K562 (cell line): ENCODE data around the gene SAE1. TPM values are rescaled to one million over a fixed set of nuclear protein-coding genes. Genes with fewer than 3 reads are reported as not detected.

Experiments
- EP400 ChIP-seq: fragments of 450-650 bp; IDR thresholded peaks from 2 replicates; pipeline ENCODE4 v1.6.1; 2017; ENCODE audit warnings: antibody characterized with exemption, mild to moderate bottlenecking, moderate library complexity
- ETS1 ChIP-seq: conservative IDR thresholded peaks from 2 replicates; pipeline ENCODE4 v1.6.1; 2011; ENCODE audit warnings: low read depth, mild to moderate bottlenecking, low read length; ENCODE audit not compliant: control insufficient read depth
- HDAC1 ChIP-seq, 2 experiments: fragments of 450-650 bp; IDR thresholded peaks; 2 replicates each; pipeline ENCODE4 v1.6.1; 2016 to 2017; ENCODE audit warnings: inconsistent platforms in 1 of 2, mild to moderate bottlenecking in 1 of 2, moderate library complexity in 1 of 2
- LARP7 ChIP-seq: fragments of 450-650 bp; IDR thresholded peaks from 2 replicates; pipeline ENCODE4 v1.6.1; 2016
- LCOR ChIP-seq: sonication (generic); formaldehyde crosslinking; IDR thresholded peaks from 2 replicates; pipeline ENCODE4 v1.8.0; 2022; ENCODE audit warnings: mild to moderate bottlenecking, missing genetic modification reagents
- MCM3 ChIP-seq: fragments of 450-650 bp; IDR thresholded peaks from 2 replicates; pipeline ENCODE4 v1.6.1; 2016
- RBFOX2 ChIP-seq: fragments of 200-400 bp; formaldehyde crosslinking; IDR thresholded peaks from 2 replicates; pipeline ENCODE4 v1.6.1; 2017; ENCODE audit warnings: low read depth, mild to moderate bottlenecking, low read length, moderate library complexity
- SMAD3 ChIP-seq: fragments of 450-650 bp; formaldehyde crosslinking; conservative IDR thresholded peaks from 2 replicates; pipeline ENCODE4 v1.4.0; 2020; ENCODE audit warnings: mild to moderate bottlenecking
- THRAP3 ChIP-seq: fragments of 450-650 bp; IDR thresholded peaks from 2 replicates; pipeline ENCODE4 v1.6.1; 2016; ENCODE audit warnings: mild to moderate bottlenecking, inconsistent platforms, borderline replicate concordance
- ZNF444 ChIP-seq: fragments of 250-450 bp; sonication (Bioruptor Pico); IDR thresholded peaks from 2 replicates; pipeline ENCODE4 v1.4.0; 2020; ENCODE audit warnings: mild to moderate bottlenecking, moderate library complexity
- ZNF449 ChIP-seq: fragments of 250-450 bp; sonication (Bioruptor Pico); IDR thresholded peaks from 2 replicates; pipeline ENCODE4 v1.8.0; 2022; ENCODE audit warnings: moderate library complexity, mild to moderate bottlenecking, inconsistent platforms
- ZNF589 ChIP-seq: fragments of 200-800 bp; sonication (Bioruptor generic); IDR thresholded peaks from 2 replicates; pipeline ENCODE4 v1.6.1; 2016; ENCODE audit warnings: low read depth, missing genetic modification characterization, missing compliant biosample characterization
- polyA plus RNA-seq, 8 experiments: library from polyadenylated mRNA; depleted of rRNA in 4 of 8; stranded (reverse) in 5 of 8; unstranded in 3 of 8; fragments of >200 nt; fragmentation: Nextera tagmentation in 2 of 8; fragmentation: Illumina TruSeq in 1 of 8; extraction: Ambion mirVana in 2 of 8; extraction: Trizol in 1 of 8; gene quantifications; 2 replicates each; pipeline versions ENCODE4 v1.2.1 to v1.2.3, GENCODE V29; 2011 to 2014; ENCODE audit warnings: inconsistent platforms in 1 of 8, missing spikeins in 1 of 8
- total RNA-seq, 7 experiments: library from RNA; depleted of rRNA in 6 of 7; stranded (reverse); fragments of >200 nt in 6 of 7; fragmentation: Illumina TruSeq in 2 of 7; extraction: Trizol in 2 of 7; gene quantifications; 2 replicates each; pipeline versions ENCODE4 v1.2.1 to v1.2.3, GENCODE V29; 2011 to 2021; ENCODE audit warnings: low replicate concordance in 1 of 7
- TF ChIP-seq, protein P1 (sequence below): fragments of 250-450 bp; sonication (Bioruptor Pico); IDR thresholded peaks from 2 replicates; pipeline ENCODE4 v1.5.0; 2021; ENCODE audit warnings: mild to moderate bottlenecking, moderate library complexity
- TF ChIP-seq, protein P2 (sequence below), 3 experiments: fragments of 200-800 bp in 1 of 3; sonication (Bioruptor generic) in 1 of 3; sonication (generic) in 1 of 3; formaldehyde crosslinking in 1 of 3; IDR thresholded peaks; 2 replicates each; pipeline versions ENCODE4 v1.6.1 to v1.8.0; 2016 to 2022; ENCODE audit warnings: mild to moderate bottlenecking in 2 of 3, missing compliant biosample characterization in 2 of 3, missing genetic modification characterization in 2 of 3, missing genetic modification reagents in 1 of 3
- TF ChIP-seq, protein P3 (sequence below): fragments of 250-450 bp; sonication (Bioruptor Pico); IDR thresholded peaks from 2 replicates; pipeline ENCODE4 v1.9.0; 2021; ENCODE audit warnings: mild to moderate bottlenecking, inconsistent platforms

SAE1 gene
- total and polyA plus RNA-seq, 9 of the 15 experiments (the other 6 are each of a cell fraction or from before 2014, with no cell fraction given), result 82.8 to 299 (median 217) TPM

GRCh38 chr19:47112997-47113849, 17.4 kb upstream of the SAE1 start, which contains the start of gene ZC3H4 (continued):
- TF ChIP-seq, protein P1, sequence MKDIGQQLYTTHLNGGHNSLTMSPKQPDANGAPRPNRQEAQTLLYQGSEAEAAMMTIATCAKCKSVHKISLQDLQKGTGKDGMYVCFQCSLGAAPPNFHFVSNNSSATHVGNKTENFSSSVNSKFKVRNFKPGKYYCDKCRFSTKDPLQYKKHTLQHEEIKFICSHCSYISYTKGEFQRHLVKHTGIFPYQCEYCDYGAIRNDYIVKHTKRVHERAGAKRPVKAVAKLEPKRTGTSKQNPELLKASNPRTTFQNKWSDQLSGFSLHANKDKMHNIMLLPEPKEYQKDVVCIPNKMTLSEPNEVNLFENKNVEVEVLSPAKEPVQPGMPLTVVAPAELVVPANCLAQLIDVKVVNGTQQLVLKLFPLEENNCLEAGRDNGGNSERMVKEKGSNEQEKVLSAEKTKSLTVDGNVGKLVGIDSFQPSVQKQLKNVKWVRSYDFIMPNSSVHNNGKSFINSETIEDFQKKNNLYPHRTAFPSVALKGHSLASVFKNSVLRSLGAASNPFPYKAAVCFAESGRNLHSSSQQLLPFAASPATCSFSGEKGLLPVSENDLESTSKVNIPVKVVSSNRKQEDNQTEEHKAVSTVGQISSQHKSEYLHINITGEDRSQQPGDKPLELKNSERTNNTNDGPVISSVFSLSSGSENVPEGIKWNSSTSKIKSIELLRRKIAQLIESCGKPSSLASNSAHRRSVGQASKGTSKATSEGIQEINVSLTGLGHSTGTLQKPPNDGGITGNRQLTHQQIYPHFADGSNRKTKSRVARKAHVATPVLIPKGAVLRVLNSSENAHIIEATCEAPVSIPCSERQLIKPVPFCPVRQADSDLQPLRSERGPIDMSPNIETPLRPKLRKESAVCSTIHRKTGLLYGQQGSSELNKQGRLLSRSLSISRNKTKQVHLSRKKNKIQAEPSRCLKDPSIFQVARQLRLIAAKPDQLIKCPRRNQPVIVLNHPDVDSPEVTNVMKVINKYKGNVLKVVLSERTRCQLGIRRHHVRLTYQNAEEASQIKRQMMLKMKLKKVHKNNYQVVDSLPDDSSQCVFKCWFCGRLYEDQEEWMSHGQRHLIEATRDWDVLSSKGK, result no peak
- TF ChIP-seq ZNF589 (CRISPR knock-in tag) (no peak; the same call in 1 of the 2 replicates), LCOR (CRISPR knock-in tag) (peak; percentile 71; the same call in 1 of the 2 replicates), SMAD3 (0 out of 2 replicates have a peak, but pooled peaks have one; percentile 38), ZNF449 (no peak), HDAC1 (IDR thresholded peaks at IDR 0.05) (peak in 1 of 2 experiments; percentile 71; a peak in 2 of 4 replicates), LARP7 (peak; percentile 65), RBFOX2 (peak; percentile 89), EP400 (peak; percentile 84), MCM3 (no peak), ETS1 (no peak; the same call in 1 of the 2 replicates), THRAP3 (no peak), ZNF444 (CRISPR knock-in tag) (no peak)
- TF ChIP-seq, protein P2, sequence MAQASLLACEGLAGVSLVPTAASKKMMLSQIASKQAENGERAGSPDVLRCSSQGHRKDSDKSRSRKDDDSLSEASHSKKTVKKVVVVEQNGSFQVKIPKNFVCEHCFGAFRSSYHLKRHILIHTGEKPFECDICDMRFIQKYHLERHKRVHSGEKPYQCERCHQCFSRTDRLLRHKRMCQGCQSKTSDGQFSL (CRISPR knock-in tag; IDR thresholded peaks at IDR 0.05), result no peak
- TF ChIP-seq, protein P2 (tag; IDR thresholded peaks at IDR 0.05), result no peak
- TF ChIP-seq, protein P3, sequence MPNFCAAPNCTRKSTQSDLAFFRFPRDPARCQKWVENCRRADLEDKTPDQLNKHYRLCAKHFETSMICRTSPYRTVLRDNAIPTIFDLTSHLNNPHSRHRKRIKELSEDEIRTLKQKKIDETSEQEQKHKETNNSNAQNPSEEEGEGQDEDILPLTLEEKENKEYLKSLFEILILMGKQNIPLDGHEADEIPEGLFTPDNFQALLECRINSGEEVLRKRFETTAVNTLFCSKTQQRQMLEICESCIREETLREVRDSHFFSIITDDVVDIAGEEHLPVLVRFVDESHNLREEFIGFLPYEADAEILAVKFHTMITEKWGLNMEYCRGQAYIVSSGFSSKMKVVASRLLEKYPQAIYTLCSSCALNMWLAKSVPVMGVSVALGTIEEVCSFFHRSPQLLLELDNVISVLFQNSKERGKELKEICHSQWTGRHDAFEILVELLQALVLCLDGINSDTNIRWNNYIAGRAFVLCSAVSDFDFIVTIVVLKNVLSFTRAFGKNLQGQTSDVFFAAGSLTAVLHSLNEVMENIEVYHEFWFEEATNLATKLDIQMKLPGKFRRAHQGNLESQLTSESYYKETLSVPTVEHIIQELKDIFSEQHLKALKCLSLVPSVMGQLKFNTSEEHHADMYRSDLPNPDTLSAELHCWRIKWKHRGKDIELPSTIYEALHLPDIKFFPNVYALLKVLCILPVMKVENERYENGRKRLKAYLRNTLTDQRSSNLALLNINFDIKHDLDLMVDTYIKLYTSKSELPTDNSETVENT (CRISPR knock-in tag), result no peak
